ENCODE measurements around the gene ZNF536. TPM values are rescaled to one million over a fixed set of nuclear protein-coding genes. Genes with fewer than 3 reads are reported as not detected.
"Not testable (repeated sequence)": the region's sequence is repeated elsewhere in the genome, so short reads cannot be mapped to it uniquely, and the experiment has no call there.

Gene ZNF536
- total RNA-seq, 2 donors from 2014 or later, result not detected

- ATAC-seq (no peak), DNase-seq (ENCODE audit: low spot score in 2 of 2) (no peak)
- Mint-ChIP-seq H3K9me3 (no peaks in the 10 kb centered on the region), H3K36me3 (no peaks in the 10 kb centered on the region), H3K27ac (no peak overlapping the region)
Measured at GRCh38 chr19:30459859-30460258, 87.7 kb downstream of the ZNF536 start.

DNA sequence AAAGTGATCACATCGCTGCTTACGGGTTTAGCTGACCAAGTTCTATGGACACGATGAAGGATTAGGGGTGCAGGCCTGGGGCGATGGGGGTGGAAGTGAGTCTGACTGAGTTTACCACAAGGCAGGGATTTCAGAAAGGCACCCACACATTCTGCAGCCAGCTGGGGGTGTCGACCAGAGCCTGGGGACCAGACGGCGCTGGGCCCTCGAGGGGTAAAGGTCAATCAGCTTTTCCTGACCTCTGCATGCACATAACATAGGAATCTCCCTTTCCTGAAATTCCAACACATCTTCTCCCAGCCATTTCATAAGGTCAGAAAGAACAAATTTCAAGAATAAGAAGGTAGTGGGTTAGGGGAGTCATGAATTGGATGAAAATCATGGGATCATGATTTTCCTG, 92.0 kb downstream of the ZNF536 start:
- Mint-ChIP-seq H3K36me3 (no peaks in the 10 kb centered on the region), H3K9me3 (peaks cover 0 to 16% of the 10 kb centered on the region in 2 donors)
- DNase-seq (ENCODE audit: low spot score in 2 of 2), result no peak

DNA sequence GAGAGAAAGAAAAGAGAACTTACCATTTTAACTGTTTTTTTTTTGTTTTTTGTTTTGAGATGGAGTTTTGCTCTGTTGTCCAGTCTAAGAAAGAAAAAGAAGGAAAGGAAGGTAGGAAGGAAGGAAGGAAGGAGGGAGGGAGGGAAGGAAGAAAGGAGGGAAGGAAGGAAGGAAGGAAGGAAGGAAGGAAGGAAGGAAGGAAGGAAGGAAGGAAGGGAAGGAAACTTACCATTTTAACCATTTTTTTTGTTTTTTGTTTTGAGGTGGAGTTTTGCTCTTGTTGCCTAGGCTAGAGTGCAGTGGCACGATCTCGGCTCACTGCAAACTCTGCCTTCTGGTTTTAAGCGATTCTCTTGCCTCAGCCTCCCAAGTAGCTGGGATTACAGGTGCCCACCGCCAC, 94.4 kb downstream of the ZNF536 start:
- not testable (repeated sequence) for H3K36me3 Mint-ChIP-seq; DNase-seq (ENCODE audit: low spot score in 2 of 2); ATAC-seq; H3K27ac Mint-ChIP-seq
- peaks cover 0 to 16% of the 10 kb centered on the region in 2 donors for H3K9me3 Mint-ChIP-seq

More for the DNA sequence above, 92.0 kb downstream of the ZNF536 start:
- no peak for ATAC-seq
- no peak overlapping the region for H3K27ac Mint-ChIP-seq

- Mint-ChIP-seq H3K27ac (no peak overlapping the region), H3K9me3 (peaks cover 0 to 18% of the 10 kb centered on the region in 2 donors), H3K36me3 (no peaks in the 10 kb centered on the region)
- no peak for DNase-seq (ENCODE audit: low spot score in 2 of 2)
- no peak for ATAC-seq
Measured at GRCh38 chr19:30467239-30467638, 95.1 kb downstream of the ZNF536 start.

- ATAC-seq (no peak), DNase-seq (ENCODE audit: low spot score in 2 of 2) (no peak)
- Mint-ChIP-seq H3K27ac (no peak overlapping the region), H3K36me3 (no peaks in the 10 kb centered on the region), H3K9me3 (peaks cover 6 to 30% of the 10 kb centered on the region in 2 donors)
Measured at GRCh38 chr19:30469774-30470173, 97.6 kb downstream of the ZNF536 start.

- Mint-ChIP-seq H3K36me3 (no peaks in the 10 kb centered on the region), H3K9me3 (peaks cover 9 to 28% of the 10 kb centered on the region in 2 donors), H3K27ac (no peak overlapping the region)
- DNase-seq (ENCODE audit: low spot score in 2 of 2) (no peak), ATAC-seq (no peak)
Measured at GRCh38 chr19:30471441-30471840, 99.3 kb downstream of the ZNF536 start.

DNA sequence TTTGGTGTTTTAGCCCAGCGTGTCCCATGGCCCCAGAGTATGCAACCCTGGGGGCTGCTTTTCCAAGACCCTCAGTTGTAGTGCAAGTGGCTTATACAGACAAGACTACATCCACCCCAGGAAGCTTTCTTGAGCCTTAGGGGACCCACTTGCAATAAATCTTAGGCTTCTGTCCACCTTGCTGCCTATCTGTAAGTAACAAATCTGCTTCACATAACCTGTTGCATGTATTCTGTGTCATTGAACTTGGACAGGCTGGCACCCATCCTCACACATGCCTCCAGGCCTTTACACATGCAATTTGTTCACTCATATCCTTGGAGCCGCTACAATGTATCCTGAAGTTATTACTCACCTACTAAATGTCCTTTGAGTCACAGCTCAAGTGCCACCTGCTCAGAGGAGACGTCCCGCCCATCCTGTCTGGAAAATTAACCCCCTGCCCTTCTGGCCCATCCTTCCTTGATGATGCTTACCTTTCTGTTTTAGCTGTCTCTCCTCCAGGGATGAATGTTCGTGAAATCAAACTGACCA, 101.2 kb downstream of the ZNF536 start:
- ATAC-seq (no peak), DNase-seq (ENCODE audit: low spot score in 2 of 2) (no peak)
- Mint-ChIP-seq H3K36me3 (no peaks in the 10 kb centered on the region), H3K9me3 (peaks cover 13 to 16% of the 10 kb centered on the region in 2 donors), H3K27ac (no peak overlapping the region)

DNA sequence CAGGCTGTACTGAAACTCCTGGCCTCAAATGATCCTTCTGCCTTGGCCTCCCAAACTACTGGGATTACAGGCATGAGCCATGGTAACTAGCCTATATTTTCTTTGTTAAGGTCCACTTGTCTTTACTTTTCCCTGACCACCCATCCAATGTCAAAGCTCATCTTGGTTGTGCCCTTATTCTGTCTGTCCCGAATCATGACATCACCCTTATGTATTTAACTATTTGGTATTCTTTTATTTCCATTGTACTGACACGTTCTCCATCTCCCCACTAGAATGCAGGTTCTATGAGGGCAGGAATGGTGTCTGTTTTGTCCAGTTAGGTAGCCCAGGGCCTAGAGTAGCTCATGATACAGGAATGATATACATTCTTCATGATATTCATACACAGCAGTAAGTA, 104.8 kb downstream of the ZNF536 start:
- ATAC-seq, result no peak
- H3K9me3 Mint-ChIP-seq, result peaks cover 16 to 17% of the 10 kb centered on the region in 2 donors

DNA sequence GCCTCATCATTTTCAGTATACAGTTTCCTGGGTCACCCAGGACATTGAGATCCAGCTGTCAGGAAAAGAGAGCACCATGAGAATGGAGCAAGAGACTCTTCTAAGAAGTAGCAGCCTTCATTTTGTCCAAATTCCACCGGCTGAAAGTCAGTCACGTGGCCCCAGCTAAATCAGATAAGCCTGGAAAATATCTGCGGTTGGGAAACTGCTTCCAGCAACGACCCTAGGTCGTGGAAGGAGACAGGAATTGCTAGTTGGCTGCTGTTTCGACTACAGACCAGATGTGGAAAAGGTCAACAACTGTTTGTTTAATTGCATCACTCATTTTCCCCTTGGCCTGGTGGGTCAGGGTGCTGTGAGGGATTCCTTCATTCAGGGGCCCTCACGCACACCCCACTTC, 107.0 kb downstream of the ZNF536 start:
- peaks cover 14 to 26% of the 10 kb centered on the region in 2 donors for H3K9me3 Mint-ChIP-seq
- no peak overlapping the region for H3K27ac Mint-ChIP-seq
- ATAC-seq (no peak), DNase-seq (ENCODE audit: low spot score in 2 of 2) (no peak)
- peaks cover 4 to 6% of the 10 kb centered on the region in 2 donors for H3K36me3 Mint-ChIP-seq

More for the DNA sequence above, 104.8 kb downstream of the ZNF536 start:
- no peak overlapping the region for H3K27ac Mint-ChIP-seq
- DNase-seq (ENCODE audit: low spot score in 2 of 2), result no peak
- peaks cover 0 to under 1% of the 10 kb centered on the region in 2 donors for H3K36me3 Mint-ChIP-seq

DNA sequence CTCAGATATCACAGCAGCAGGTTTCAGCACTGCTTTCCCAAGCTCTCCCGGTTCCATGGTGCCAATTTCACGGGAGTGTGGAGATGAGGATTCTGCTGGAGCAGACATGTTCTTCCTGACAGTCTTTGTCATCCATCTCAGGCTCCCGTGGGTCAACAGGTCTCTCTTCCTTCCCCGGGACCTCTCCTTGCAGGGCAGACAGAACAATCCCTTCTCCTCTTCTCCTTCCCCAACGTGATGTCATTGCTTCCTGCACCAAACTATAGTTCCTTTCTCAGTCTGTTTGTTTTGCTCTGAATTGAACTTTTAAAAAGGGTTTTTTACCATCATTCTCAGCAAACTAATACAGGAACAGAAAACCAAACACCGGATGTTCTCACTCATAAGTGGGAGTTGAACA, 107.9 kb downstream of the ZNF536 start:
- no peak for DNase-seq (ENCODE audit: low spot score in 2 of 2)
- H3K36me3 Mint-ChIP-seq, result peaks cover 4 to 6% of the 10 kb centered on the region in 2 donors
- H3K9me3 Mint-ChIP-seq, result peaks cover 14 to 18% of the 10 kb centered on the region in 2 donors
- H3K27ac Mint-ChIP-seq, result no peak overlapping the region
- ATAC-seq, result no peak

- Mint-ChIP-seq H3K27ac (no peak overlapping the region), H3K9me3 (peaks cover 14 to 18% of the 10 kb centered on the region in 2 donors), H3K36me3 (peaks cover 4 to 6% of the 10 kb centered on the region in 2 donors)
- DNase-seq (ENCODE audit: low spot score in 2 of 2), result no peak
- no peak for ATAC-seq
Measured at GRCh38 chr19:30481063-30481462, 108.9 kb downstream of the ZNF536 start.

- ATAC-seq, result no peak
- H3K36me3 Mint-ChIP-seq, result peaks cover 4 to 6% of the 10 kb centered on the region in 2 donors
Measured at GRCh38 chr19:30481823-30482222, 109.6 kb downstream of the ZNF536 start.

DNA sequence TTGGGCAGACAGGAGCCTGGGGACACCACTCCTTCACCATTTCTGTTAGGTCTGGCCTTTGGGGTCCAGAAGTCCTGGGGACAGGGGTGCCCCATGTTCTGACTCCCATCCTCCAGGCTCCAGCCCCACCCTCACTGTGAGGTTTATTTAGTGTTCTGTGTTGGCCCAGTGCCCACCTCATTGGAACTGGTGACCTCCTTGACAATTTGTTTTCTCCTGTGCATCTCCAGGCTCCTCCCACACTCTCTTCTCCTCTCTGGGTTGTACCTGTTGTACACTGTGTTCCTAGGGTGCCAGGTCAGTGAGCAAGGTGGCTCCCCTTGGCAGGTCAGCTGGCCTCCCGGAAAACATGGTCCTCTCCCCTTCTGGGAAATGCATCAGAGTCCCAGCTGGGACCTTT, 110.8 kb downstream of the ZNF536 start:
- Mint-ChIP-seq H3K27ac (no peak overlapping the region), H3K36me3 (peaks cover 4 to 6% of the 10 kb centered on the region in 2 donors), H3K9me3 (peaks cover 14% of the 10 kb centered on the region in 2 donors)
- DNase-seq (ENCODE audit: low spot score in 2 of 2) (no peak), ATAC-seq (no peak)

More at GRCh38 chr19:30481823-30482222, 109.6 kb downstream of the ZNF536 start:
- no peak for DNase-seq (ENCODE audit: low spot score in 2 of 2)
- Mint-ChIP-seq H3K27ac (no peak overlapping the region), H3K9me3 (peaks cover 14 to 18% of the 10 kb centered on the region in 2 donors)

DNA sequence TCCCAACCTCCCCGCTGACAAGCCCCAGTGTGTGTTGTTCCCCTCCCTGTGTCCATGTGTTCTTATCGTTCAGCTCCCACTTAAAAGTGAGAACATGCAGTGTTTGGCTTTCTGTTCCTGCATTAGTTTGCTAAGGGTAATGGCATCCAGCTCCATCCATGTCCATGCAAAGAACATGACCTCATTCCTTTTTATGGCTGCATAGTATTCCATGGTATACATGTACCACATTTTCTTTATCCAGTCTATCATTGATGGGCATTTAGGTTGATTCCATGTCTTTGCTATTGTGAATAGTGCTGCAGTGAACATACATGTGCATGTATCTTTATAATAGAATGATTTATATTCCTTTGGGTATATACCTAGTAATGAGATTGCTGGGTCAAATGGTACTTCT, 114.1 kb downstream of the ZNF536 start:
- not testable (repeated sequence) for DNase-seq (ENCODE audit: low spot score in 2 of 2); ATAC-seq; H3K27ac Mint-ChIP-seq; H3K36me3 Mint-ChIP-seq
- H3K9me3 Mint-ChIP-seq, result peaks cover 14% of the 10 kb centered on the region in 2 donors

DNA sequence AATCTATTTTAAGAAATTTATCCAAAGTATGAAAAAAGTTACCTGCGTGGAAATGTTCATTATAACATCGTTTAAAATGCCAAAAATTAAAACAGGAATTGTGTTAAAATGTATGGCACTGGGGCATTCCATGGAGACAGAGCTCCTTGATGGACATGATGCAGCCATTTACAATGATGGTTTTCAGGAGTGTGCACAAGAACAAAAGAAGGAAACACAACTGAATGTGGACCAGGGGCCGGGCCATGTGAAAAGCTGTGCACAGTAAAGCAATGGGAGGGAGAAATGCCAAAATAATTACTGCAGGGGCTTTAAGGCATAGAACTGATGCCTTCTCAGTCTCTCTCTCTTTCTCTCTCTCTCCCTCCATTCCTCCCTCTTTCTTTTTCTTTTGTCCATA, 115.0 kb downstream of the ZNF536 start:
- ATAC-seq (no peak), DNase-seq (ENCODE audit: low spot score in 2 of 2) (no peak)
- Mint-ChIP-seq H3K36me3 (peaks cover 2 to 6% of the 10 kb centered on the region in 2 donors), H3K27ac (no peak overlapping the region), H3K9me3 (peaks cover 9% of the 10 kb centered on the region in 2 donors)

GRCh38 chr19:30488191-30488590, 116.0 kb downstream of the ZNF536 start:
- ATAC-seq (no peak), DNase-seq (ENCODE audit: low spot score in 2 of 2) (no peak)
- peaks cover 6 to 7% of the 10 kb centered on the region in 2 donors for H3K9me3 Mint-ChIP-seq
- H3K27ac Mint-ChIP-seq, result no peak overlapping the region
- H3K36me3 Mint-ChIP-seq, result peaks cover 0 to 6% of the 10 kb centered on the region in 2 donors

DNA sequence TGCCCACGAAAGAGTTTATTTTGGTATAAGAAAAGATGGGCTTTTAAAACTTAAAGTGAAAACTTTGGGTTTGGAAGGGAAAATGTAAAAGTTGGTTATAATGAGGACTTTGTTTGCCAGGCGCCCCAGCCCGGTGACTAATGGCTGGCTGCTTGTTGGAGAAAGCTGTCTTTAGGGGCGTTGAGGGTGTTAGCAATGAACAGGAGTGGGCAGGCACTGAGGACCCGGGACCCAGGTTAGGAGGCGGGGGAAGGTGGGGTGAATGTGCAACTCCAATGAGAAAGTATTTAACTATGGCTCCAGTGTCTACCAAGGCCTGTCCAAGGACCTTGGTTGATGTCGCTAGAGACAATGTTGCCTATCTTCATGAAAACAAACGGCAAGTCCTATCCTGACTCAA, 118.6 kb downstream of the ZNF536 start:
- no peaks in the 10 kb centered on the region for H3K9me3 Mint-ChIP-seq
- ATAC-seq (no peak), DNase-seq (ENCODE audit: low spot score in 2 of 2) (no peak)
- H3K27ac Mint-ChIP-seq, result no peak overlapping the region
- no peaks in the 10 kb centered on the region for H3K36me3 Mint-ChIP-seq

DNA sequence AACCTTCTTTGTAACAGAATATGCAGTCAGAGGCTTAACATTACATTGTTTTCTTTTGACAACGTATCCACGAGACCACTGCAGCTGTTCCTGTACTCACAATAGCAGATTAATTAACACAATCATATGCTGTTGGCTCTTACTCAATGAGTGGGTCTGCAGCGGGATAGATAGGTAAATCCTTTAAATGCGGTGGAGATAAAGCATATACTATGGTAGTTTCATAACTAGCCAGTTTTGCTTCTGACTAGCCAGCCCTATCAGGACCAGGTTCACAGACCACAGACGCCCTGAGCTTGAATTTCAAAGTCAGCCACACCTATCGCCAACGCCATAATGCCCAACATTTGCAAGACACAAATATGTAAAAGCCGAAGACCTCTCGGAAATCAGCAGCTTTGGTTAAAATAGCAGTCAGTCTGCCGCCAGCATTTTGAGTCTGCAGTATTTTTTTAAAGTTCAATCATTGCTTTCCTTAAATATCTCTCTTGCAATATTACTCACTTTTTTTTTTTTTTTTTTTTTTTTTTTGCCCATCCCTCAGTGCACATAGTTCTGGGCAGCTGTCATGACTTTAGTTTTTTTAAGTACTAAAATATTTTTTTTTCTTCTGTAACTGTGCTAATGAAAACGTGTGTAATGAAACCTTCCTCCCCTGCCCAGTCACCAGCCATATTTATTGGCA, 120.5 kb downstream of the ZNF536 start:
- Mint-ChIP-seq H3K27ac (no peak overlapping the region), H3K9me3 (no peaks in the 10 kb centered on the region), H3K36me3 (no peaks in the 10 kb centered on the region)
- no peak for DNase-seq (ENCODE audit: low spot score in 2 of 2)
- no peak for ATAC-seq
